Liver (tissue), 9 donors: ENCODE data around the gene IFIH1. TPM values are rescaled to one million over a fixed set of nuclear protein-coding genes. Genes with fewer than 3 reads are reported as not detected.

Experiments
- DNase-seq: peaks from one replicate; pipeline ENCODE4 v3.0.0-alpha.2; 2017; ENCODE audit warnings: low spot score
- H3K27ac ChIP-seq, 2 donors: one replicate each; pipeline ENCODE4 v1.7.0; 2013; ENCODE audit warnings: inconsistent platforms in 2 of 2, low read length in 2 of 2, control low read depth in 1 of 2, low read depth in 1 of 2, mild to moderate bottlenecking in 1 of 2
- H3K27me3 ChIP-seq, 4 donors: one replicate each; pipeline versions ENCODE4 v1.6.1 to v1.7.0; 2013; ENCODE audit warnings: low read length in 3 of 4, inconsistent platforms in 1 of 4, mild to moderate bottlenecking in 1 of 4, moderate library complexity in 1 of 4; ENCODE audit not compliant: control insufficient read depth in 4 of 4, insufficient read depth in 4 of 4
- H3K36me3 ChIP-seq, 4 donors: one replicate each; pipeline versions ENCODE4 v1.6.1 to v1.7.0; 2013; ENCODE audit warnings: low read length in 3 of 4, mild to moderate bottlenecking in 3 of 4, low read depth in 1 of 4, moderate library complexity in 1 of 4; ENCODE audit not compliant: control insufficient read depth in 4 of 4, insufficient read depth in 3 of 4
- H3K4me1 ChIP-seq, 4 donors: one replicate each; pipeline versions ENCODE4 v1.6.1 to v1.7.0; 2013; ENCODE audit warnings: low read length in 3 of 4, mild to moderate bottlenecking in 3 of 4, moderate library complexity in 1 of 4; ENCODE audit not compliant: control insufficient read depth in 4 of 4, insufficient read depth in 4 of 4
- H3K4me3 ChIP-seq, 3 donors: one replicate each; pipeline versions ENCODE4 v1.6.1 to v1.7.0; 2013; ENCODE audit warnings: low read length in 3 of 3, control low read depth in 1 of 3, low read depth in 1 of 3, mild to moderate bottlenecking in 1 of 3
- H3K9ac ChIP-seq, 2 donors: one replicate each; pipeline ENCODE4 v1.7.0; 2013; ENCODE audit warnings: low read length in 2 of 2, mild to moderate bottlenecking in 2 of 2, moderate library complexity in 2 of 2, control low read depth in 1 of 2, low read depth in 1 of 2
- H3K9me3 ChIP-seq, 4 donors: one replicate each; pipeline versions ENCODE4 v1.6.1 to v1.7.0; 2013; ENCODE audit warnings: low read length in 3 of 4; ENCODE audit not compliant: control insufficient read depth in 4 of 4
- EGR1 ChIP-seq, 2 donors: IDR thresholded peaks; 2 replicates each; pipeline ENCODE4 v1.6.1; 2016 to 2018; ENCODE audit warnings: antibody characterized with exemption in 2 of 2, low read depth in 2 of 2
- FOXA1 ChIP-seq: IDR thresholded peaks from 2 replicates; pipeline ENCODE4 v1.6.1; 2016; ENCODE audit warnings: antibody characterized with exemption
- FOXA2 ChIP-seq: IDR thresholded peaks from 2 replicates; pipeline ENCODE4 v1.6.1; 2016; ENCODE audit warnings: antibody characterized with exemption
- GABPA ChIP-seq, 2 donors: IDR thresholded peaks in 1 of 2; conservative IDR thresholded peaks in 1 of 2; 2 replicates each; pipeline ENCODE4 v1.6.1; 2016; ENCODE audit warnings: antibody characterized with exemption in 2 of 2, mild to moderate bottlenecking in 1 of 2, moderate library complexity in 1 of 2
- HNF4A ChIP-seq, 2 donors: conservative IDR thresholded peaks; 2 replicates each; pipeline ENCODE4 v1.6.1; 2016; ENCODE audit warnings: antibody characterized with exemption in 2 of 2, mild to moderate bottlenecking in 2 of 2
- HNF4G ChIP-seq: IDR thresholded peaks from 2 replicates; pipeline ENCODE4 v1.6.1; 2016; ENCODE audit warnings: antibody characterized with exemption
- JUND ChIP-seq, 2 donors: IDR thresholded peaks; 2 replicates each; pipeline ENCODE4 v1.6.1; 2016; ENCODE audit warnings: antibody characterized with exemption in 2 of 2
- MAX ChIP-seq: IDR thresholded peaks from 2 replicates; pipeline ENCODE4 v1.6.1; 2016; ENCODE audit warnings: antibody characterized with exemption
- NR2F2 ChIP-seq: IDR thresholded peaks from 2 replicates; pipeline ENCODE4 v1.6.1; 2016; ENCODE audit warnings: antibody characterized with exemption
- RAD21 ChIP-seq, 2 donors: IDR thresholded peaks; 2 replicates each; pipeline ENCODE4 v1.6.1; 2016; ENCODE audit warnings: antibody characterized with exemption in 2 of 2, mild to moderate bottlenecking in 2 of 2
- REST ChIP-seq: IDR thresholded peaks from 2 replicates; pipeline ENCODE4 v1.6.1; 2016; ENCODE audit warnings: antibody characterized with exemption, mild to moderate bottlenecking
- RXRA ChIP-seq, 2 donors: IDR thresholded peaks; 2 replicates each; pipeline ENCODE4 v1.6.1; 2017 to 2018; ENCODE audit warnings: antibody characterized with exemption in 2 of 2, mild to moderate bottlenecking in 1 of 2
- SP1 ChIP-seq: IDR thresholded peaks from 2 replicates; pipeline ENCODE4 v1.6.1; 2018; ENCODE audit warnings: antibody characterized with exemption, mild to moderate bottlenecking
- TAF1 ChIP-seq: conservative IDR thresholded peaks from 2 replicates; pipeline ENCODE4 v1.6.1; 2016; ENCODE audit warnings: antibody characterized with exemption, mild to moderate bottlenecking
- YY1 ChIP-seq: IDR thresholded peaks from 2 replicates; pipeline ENCODE4 v1.6.1; 2016; ENCODE audit warnings: antibody characterized with exemption, mild to moderate bottlenecking
- ZBTB33 ChIP-seq: IDR thresholded peaks from 2 replicates; pipeline ENCODE4 v1.6.1; 2016; ENCODE audit warnings: antibody characterized with exemption
- WGBS: extraction: QIAGEN DNeasy Blood & Tissue Kit; methylation state at CpG from one replicate; pipeline ENCODE4 v1.1.7; 2013; 5-methylcytosine and 5-hydroxymethylcytosine counted together
- polyA plus RNA-seq, 2 donors: library from polyadenylated mRNA; stranded (reverse) in 1 of 2; unstranded in 1 of 2; fragments of 200-250 nt in 1 of 2; fragments of >200 nt in 1 of 2; fragmentation: Nextera tagmentation in 1 of 2; extraction: Ambion mirVana in 1 of 2; gene quantifications; one replicate each; pipeline versions ENCODE4 v1.2.1 to v1.2.3, GENCODE V29; 2013 to 2015
- total RNA-seq, 2 donors: library from RNA; depleted of rRNA; stranded (reverse); fragments of >200 nt; gene quantifications; one replicate each; pipeline ENCODE4 v1.2.3, GENCODE V29; 2014
- TF ChIP-seq, protein P1 (sequence below): IDR thresholded peaks from 2 replicates; pipeline ENCODE4 v1.6.1; 2016; ENCODE audit warnings: antibody characterized with exemption
- TF ChIP-seq, protein P2 (sequence below): fragments of 150-350 bp; IDR thresholded peaks from 2 replicates; pipeline ENCODE4 v1.5.1; 2017; ENCODE audit warnings: improper control_type of control experiment, low read depth, low read length; ENCODE audit not compliant: missing input control
- donor health status: healthy.
- donor health status: healthy.
- donor health status: healthy.
- donor health status: healthy.
- donor health status: healthy.

The IFIH1 gene
- total and polyA plus RNA-seq, 4 donors: 5.5 to 13.2 (median 7.9) TPM

DNA sequence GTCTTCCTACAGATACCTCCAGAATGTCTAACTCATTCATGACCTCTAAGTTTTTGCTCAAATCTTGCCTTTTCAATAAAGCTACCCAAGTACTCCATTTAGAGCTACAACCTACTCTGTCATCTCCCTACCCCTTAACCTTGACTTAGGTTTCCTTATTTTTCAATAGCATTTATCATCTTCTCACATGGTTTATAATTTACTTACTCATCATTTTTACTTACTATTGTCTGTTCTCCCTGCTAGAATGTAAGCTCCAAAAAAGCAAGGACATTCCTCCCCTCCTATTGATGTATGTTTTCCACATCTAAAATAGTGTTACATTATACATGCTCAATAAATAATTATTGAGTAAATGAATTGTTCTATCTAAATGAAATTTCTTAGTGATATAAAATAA, 22.3 kb upstream of the IFIH1 start:
- Histone ChIP-seq H3K36me3 (no peaks in the 10 kb centered on the region), H3K9me3 (no peaks in the 10 kb centered on the region), H3K9ac (no peak overlapping the region), H3K4me1 (peaks cover 3 to 10% (median 4%) of the 10 kb centered on the region in 4 donors), H3K27ac (no peak overlapping the region), H3K4me3 (no peak overlapping the region), H3K27me3 (no peaks in the 10 kb centered on the region)
- TF ChIP-seq NR2F2 (no peak), FOXA2 (no peak), JUND (IDR thresholded peaks at IDR 0.05) (no peak), MAX (no peak), RXRA (IDR thresholded peaks at IDR 0.05) (no peak), YY1 (no peak), TAF1 (no peak), FOXA1 (no peak), RAD21 (IDR thresholded peaks at IDR 0.05) (no peak), HNF4A (conservative IDR thresholded peaks at IDR 0.05) (no peak), ZBTB33 (no peak), REST (no peak), SP1 (no peak), HNF4G (no peak), EGR1 (IDR thresholded peaks at IDR 0.05; ENCODE audit: low read depth in 2 of 2) (no peak), GABPA (IDR thresholded peaks at IDR 0.05 in 1 of 2, conservative IDR thresholded peaks at IDR 0.05 in 1 of 2) (no peak)
- TF ChIP-seq, protein P1, sequence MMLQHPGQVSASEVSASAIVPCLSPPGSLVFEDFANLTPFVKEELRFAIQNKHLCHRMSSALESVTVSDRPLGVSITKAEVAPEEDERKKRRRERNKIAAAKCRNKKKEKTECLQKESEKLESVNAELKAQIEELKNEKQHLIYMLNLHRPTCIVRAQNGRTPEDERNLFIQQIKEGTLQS: no peak
- TF ChIP-seq, protein P2, sequence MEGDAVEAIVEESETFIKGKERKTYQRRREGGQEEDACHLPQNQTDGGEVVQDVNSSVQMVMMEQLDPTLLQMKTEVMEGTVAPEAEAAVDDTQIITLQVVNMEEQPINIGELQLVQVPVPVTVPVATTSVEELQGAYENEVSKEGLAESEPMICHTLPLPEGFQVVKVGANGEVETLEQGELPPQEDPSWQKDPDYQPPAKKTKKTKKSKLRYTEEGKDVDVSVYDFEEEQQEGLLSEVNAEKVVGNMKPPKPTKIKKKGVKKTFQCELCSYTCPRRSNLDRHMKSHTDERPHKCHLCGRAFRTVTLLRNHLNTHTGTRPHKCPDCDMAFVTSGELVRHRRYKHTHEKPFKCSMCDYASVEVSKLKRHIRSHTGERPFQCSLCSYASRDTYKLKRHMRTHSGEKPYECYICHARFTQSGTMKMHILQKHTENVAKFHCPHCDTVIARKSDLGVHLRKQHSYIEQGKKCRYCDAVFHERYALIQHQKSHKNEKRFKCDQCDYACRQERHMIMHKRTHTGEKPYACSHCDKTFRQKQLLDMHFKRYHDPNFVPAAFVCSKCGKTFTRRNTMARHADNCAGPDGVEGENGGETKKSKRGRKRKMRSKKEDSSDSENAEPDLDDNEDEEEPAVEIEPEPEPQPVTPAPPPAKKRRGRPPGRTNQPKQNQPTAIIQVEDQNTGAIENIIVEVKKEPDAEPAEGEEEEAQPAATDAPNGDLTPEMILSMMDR: no peak
- DNase-seq: no peak

DNA sequence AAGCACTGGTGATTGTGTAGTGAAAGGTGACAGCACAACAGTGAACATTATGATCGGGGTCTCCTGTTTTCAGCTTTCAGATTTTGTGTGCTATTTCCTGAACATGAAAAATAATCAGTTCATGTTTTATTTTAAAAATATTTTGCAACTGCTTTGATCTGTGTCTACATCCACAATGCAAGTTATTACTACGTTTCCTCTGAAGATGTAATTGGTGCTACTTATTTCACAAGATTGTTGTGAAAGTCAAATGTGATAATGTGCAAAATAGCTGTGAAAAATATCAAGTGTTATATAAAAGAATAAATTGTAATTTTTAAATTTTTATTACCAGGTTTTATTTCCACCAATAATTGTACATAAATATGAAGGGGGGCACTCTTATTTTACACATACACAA, 19.4 kb upstream of the IFIH1 start:
- H3K4me3 ChIP-seq: no peak overlapping the region
- H3K9me3 ChIP-seq: no peaks in the 10 kb centered on the region
- no peak overlapping the region for H3K27ac ChIP-seq
- WGBS: 85% methylated on average over 2 of the region's 2 CpGs
- TF ChIP-seq TAF1 (no peak), HNF4A (conservative IDR thresholded peaks at IDR 0.05) (no peak), RXRA (IDR thresholded peaks at IDR 0.05) (no peak), FOXA2 (no peak), HNF4G (no peak), YY1 (no peak), JUND (IDR thresholded peaks at IDR 0.05) (no peak), SP1 (no peak), MAX (no peak), RAD21 (IDR thresholded peaks at IDR 0.05) (no peak), FOXA1 (no peak), EGR1 (IDR thresholded peaks at IDR 0.05; ENCODE audit: low read depth in 2 of 2) (no peak), NR2F2 (no peak)
- TF ChIP-seq, protein P2: no peak
- TF ChIP-seq, protein P1: no peak
- no peaks in the 10 kb centered on the region for H3K27me3 ChIP-seq
- no peak for DNase-seq
- H3K9ac ChIP-seq: no peak overlapping the region
- no peaks in the 10 kb centered on the region for H3K36me3 ChIP-seq
- H3K4me1 ChIP-seq: no peaks in the 10 kb centered on the region
